SH-SY5Y (cell line): ENCODE measurements around the gene ZDHHC16.

ENCODE experiments used
- GATA2 ChIP-seq: IDR thresholded peaks from 2 replicates; pipeline ENCODE4 v1.6.1; 2011; ENCODE audit warnings: mild to moderate bottlenecking, low read depth, low read length
- GATA3 ChIP-seq: IDR thresholded peaks from 2 replicates; pipeline ENCODE4 v1.6.1; 2011; ENCODE audit warnings: low read depth, mild to moderate bottlenecking, low read length, moderate library complexity

ZDHHC16 gene

GRCh38 chr10:97445722-97446639, at the start of gene ZDHHC16, which contains the start of gene EXOSC1:
ZDHHC16 (plus strand) TSS chr10:97446175; CDS start chr10:97451676, 5,501 bp downstream.
EXOSC1 (minus strand) TSS chr10:97446006; CDS start chr10:97445985, 21 bp downstream.
- no peak for TF ChIP-seq GATA3
- no peak for TF ChIP-seq GATA2

DNA sequence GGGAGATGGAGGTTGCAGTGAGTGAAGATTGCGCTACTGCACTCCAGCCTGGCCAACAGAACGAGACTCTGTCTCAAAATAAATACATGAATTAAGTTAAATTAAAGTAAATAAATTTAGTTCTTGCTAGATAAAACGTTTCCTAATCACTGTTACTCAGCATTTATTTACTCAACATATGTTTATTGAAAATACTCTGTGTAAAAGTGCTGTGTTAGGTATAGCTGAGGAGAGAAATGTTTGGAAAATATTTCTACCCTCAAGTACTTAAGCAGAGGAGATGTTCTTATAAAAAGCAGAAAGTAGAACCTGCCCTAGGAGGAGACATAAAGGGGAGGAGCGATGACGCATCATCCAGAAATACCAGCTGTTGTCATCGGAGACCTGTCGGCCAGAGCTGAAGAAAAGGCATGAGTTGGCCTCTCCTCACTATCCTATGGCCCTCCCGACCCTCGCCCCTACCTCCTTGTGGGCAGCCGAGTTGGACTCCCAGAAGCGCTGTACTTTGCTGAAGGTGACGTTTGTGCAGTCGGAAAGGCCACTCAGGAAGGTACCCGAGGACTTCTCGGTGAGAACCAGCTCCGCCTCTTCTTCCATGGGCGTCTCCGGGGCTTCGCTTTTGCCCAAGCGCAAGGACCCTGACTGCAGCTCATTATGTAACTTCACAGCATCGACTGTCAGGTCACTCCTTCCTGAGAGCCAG, 46.0 kb upstream of the ZDHHC16 start:
- TF ChIP-seq GATA2 (no peak), GATA3 (no peak)

DNA sequence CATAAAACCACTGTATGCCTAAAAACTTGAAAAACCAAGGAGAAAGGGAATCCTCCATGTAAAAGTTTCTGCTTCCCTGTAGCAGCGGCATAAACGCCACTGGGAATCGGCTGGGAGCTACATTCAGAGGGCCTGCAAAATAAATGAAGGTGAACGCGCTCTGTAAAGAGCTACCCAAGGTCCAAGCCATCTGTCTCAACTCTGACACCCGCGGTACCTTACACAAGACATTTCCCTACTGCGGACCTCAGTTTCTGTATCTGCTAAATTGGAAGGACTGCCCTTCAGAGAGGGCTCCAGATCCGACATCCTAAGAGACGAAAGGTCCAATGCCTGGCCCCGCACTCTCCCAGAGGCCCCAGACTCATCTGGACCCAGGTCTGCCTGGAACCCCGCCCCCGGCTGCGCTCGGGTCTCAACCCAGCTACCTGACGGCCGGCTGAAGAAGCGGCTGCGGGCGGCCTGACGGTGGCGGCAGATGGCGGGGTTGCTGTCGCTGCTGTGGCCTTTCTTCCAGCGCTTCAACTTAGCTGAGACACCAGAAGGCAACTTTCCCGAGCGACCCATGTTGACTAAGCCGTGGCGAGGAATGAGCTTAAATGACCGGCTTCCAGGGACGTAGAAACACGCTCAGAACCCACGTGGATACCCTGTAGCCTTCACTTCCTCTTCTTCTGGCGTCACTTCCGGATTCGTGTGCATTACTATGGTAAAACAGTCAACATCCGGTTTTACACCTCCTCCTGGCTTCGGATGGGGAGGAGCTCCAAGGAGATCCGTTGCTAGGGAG, 45.1 kb upstream of the ZDHHC16 start, which contains the start of gene RRP12:
Gene RRP12 (minus strand): TSS at position 676 of the 790 bp plus-strand sequence. CDS start 109 bp downstream, at position 567.
- TF ChIP-seq GATA3 (no peak), GATA2 (no peak)

DNA sequence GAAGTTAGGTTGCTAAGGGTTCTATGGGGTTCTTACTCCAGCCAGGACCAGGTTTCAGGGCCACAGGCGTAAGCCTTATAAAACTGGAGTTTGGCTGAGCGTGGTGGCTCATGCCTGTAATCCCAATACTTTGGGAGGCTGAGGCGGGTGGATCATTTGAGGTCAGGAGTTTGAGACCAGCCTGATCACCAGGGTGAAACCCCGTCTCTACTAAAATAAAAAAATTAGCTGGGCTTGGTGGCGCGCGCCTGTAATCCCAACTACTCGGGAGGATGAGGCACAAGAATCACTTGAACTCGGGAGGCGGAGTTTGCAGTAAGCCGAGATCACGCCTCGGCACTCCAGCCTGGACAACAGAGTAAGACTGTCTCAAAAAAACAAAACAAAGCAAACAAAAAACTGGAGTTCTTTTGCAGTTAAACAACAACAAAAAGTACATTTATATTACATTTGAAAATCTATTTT, 44.5 kb upstream of the ZDHHC16 start:
- TF ChIP-seq GATA3, result no peak
- TF ChIP-seq GATA2, result no peak

DNA sequence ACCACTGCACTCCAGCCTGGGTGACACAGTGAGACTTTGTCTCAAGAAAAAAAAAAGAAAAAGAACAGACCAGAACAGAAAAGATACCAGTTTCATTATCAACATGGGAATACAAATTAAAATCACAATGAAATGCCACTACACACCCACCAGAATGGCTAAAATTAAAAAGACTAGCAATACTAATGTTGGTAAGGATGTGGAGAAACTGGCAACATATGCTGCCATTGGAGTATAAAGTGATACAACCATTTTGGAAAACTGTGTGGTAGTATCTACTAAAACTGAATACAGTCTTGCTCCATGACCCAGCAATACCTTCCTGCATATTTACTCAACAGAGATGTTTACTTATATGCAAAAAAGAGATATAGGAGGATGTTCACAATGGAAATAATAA, 41.9 kb upstream of the ZDHHC16 start:
- TF ChIP-seq GATA2, result no peak

DNA sequence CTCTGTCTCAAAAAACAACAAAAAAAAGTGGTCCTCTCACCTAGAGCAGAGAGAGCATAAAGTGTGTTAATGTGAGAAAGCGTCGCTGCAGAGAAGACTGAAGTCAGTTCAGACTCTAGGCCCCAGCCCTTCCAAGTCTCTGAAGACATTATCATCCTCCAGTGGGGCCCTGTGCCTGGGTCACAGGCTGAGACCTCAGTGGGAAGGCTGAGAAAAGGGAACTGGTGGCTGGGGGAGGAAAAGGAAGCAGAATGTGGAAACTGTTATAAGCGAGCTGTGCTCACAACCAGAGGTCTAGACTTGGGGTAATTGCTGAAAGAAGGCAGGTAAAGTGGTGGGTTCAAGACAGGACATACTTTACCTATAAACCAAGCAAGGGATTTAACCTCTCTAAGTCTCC, 39.9 kb upstream of the ZDHHC16 start:
- TF ChIP-seq GATA3, result no peak
- no peak for TF ChIP-seq GATA2

GRCh38 chr10:97407211-97407951, 38.6 kb upstream of the ZDHHC16 start:
- TF ChIP-seq GATA3, result no peak
- TF ChIP-seq GATA2, result no peak

GRCh38 chr10:97407952-97408248, 38.1 kb upstream of the ZDHHC16 start:
- TF ChIP-seq GATA3 (no peak), GATA2 (no peak)

GRCh38 chr10:97408496-97408992, 37.4 kb upstream of the ZDHHC16 start:
- TF ChIP-seq GATA2 (no peak), GATA3 (no peak)

DNA sequence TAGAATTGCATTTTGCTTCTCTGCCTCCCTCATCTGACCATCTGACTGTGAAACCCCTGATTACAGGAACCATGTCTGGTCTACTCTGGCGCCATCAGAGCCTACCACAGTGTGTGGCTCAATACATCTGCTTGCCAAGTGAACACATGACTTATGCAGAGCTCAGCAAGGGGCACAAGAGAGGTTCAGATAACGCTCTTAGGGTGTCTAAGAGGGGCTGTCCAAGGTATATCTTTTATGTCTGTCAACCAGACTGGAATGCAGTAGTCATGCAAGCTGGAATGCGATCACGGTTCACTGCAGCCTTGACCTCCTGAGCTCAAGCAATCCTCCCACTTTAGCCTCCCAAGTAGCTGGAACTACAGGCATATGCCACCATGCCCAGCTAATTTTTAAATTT, 34.6 kb upstream of the ZDHHC16 start:
- no peak for TF ChIP-seq GATA2
- no peak for TF ChIP-seq GATA3

DNA sequence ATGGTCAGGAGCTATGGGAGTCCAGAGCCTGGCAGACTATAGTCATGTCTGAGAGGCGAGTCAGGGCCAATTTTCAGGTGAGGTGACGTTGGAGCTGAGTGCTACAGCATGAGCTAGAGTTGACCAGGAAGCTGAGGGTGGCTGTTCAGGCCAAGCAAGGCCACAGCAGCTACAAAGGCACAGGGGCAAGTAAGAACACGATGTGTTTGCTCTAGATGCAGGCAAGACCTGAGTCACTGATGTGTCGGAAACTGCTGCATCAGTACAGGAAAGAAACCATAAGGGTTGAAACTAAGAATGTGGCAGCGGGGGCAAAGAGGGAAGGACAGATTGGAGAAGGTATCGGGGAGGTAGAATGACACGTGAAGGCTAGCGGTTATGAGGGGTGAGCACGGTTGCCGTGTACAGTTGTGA, 33.1 kb upstream of the ZDHHC16 start:
- TF ChIP-seq GATA3 (no peak), GATA2 (no peak)

DNA sequence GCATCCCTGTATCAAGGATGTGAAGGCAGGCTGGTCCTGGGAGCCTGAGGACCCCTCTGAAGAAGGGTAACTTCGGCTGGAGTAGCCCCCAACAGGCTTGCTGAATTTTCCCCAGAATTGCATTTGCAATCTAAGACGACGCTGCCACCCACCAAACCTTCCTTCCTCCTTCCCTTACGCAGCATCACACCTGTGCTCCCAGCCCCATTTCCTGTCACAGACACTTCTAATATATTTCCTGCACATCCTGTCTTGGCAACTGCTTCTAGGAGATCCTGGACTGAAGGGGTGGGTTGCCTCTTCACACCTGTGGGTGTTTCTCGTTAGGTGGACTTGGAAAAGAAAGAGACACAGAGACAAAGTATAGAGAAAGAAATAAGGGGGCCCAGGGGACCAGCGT, 29.4 kb upstream of the ZDHHC16 start:
- no peak for TF ChIP-seq GATA3
- no peak for TF ChIP-seq GATA2
